Neural cell (in vitro differentiated cells): Measurements from ENCODE around the gene MAGOHB. TPM values are rescaled to one million over a fixed set of nuclear protein-coding genes. Genes with fewer than 3 reads are reported as not detected.

Experiments used
- H2AFZ ChIP-seq: fragments of 200-600, 300-800 bp; sonication (generic), shearing (Covaris generic); 2 replicates; pipeline ENCODE4 v1.6.0; 2014; ENCODE audit warnings: low read depth, mild to moderate bottlenecking, antibody characterized with exemption, low read length, moderate library complexity
- H3F3A ChIP-seq: fragments of 200-600 bp; shearing (Covaris generic); 2 replicates; pipeline ENCODE4 v1.6.1; 2016; ENCODE audit warnings: mild to moderate bottlenecking, moderate library complexity, mixed read lengths, antibody characterized with exemption, low read length; ENCODE audit not compliant: insufficient read depth, poor library complexity, severe bottlenecking
- H3K27ac ChIP-seq: fragments of 200-600, 300-800 bp; sonication (generic), shearing (Covaris generic); 2 replicates; pipeline ENCODE4 v1.5.1; 2014; ENCODE audit warnings: mild to moderate bottlenecking, low read length, moderate library complexity
- H3K27me3 ChIP-seq: fragments of 300-800, 200-600 bp; sonication (generic), shearing (Covaris generic); 2 replicates; pipeline ENCODE4 v1.6.0; 2014; ENCODE audit warnings: mild to moderate bottlenecking, low read depth, low read length, moderate library complexity; ENCODE audit not compliant: insufficient read depth
- H3K36me3 ChIP-seq: fragments of 300-800, 200-600 bp; sonication (generic), shearing (Covaris generic); 2 replicates; pipeline ENCODE4 v1.5.1; 2014; ENCODE audit warnings: mild to moderate bottlenecking, antibody characterized with exemption, low read length, moderate library complexity; ENCODE audit not compliant: insufficient read depth
- H3K4me2 ChIP-seq: fragments of 300-800, 200-600 bp; sonication (generic), shearing (Covaris generic); 2 replicates; pipeline ENCODE4 v1.6.0; 2014; ENCODE audit warnings: mild to moderate bottlenecking, low read length
- H3K4me3 ChIP-seq: fragments of 300-800, 200-600 bp; sonication (generic), shearing (Covaris generic); 2 replicates; pipeline ENCODE4 v1.5.1; 2014; ENCODE audit warnings: mild to moderate bottlenecking, low read length, moderate library complexity
- H3K79me2 ChIP-seq: fragments of 200-600 bp; shearing (Covaris generic); replicated peaks from 2 replicates; pipeline ENCODE4 v1.6.0; 2014; ENCODE audit warnings: mild to moderate bottlenecking, low read length, moderate library complexity; ENCODE audit not compliant: insufficient read depth
- H3K9ac ChIP-seq: fragments of 300-800, 200-600 bp; sonication (generic), shearing (Covaris generic); 2 replicates; pipeline ENCODE4 v1.6.1; 2016; ENCODE audit warnings: mild to moderate bottlenecking, low read length, mixed read lengths
- H3K9me2 ChIP-seq: fragments of 200-600 bp; shearing (Covaris generic); 2 replicates; pipeline ENCODE4 v1.6.1; 2016; ENCODE audit warnings: mild to moderate bottlenecking, low read length, mixed read lengths; ENCODE audit not compliant: insufficient read depth
- H3K9me3 ChIP-seq: fragments of 200-600, 300-800 bp; sonication (generic), shearing (Covaris generic); 2 replicates; pipeline ENCODE4 v1.6.1; 2016; ENCODE audit warnings: mild to moderate bottlenecking, mixed run types, low read length, moderate library complexity, mixed read lengths
- H4K20me1 ChIP-seq: fragments of 200-600 bp; shearing (Covaris generic); 2 replicates; pipeline ENCODE4 v1.6.1; 2016; ENCODE audit warnings: mild to moderate bottlenecking, mixed run types; ENCODE audit not compliant: insufficient read depth
- CTCF ChIP-seq: fragments of 450-650 bp; IDR thresholded peaks from 2 replicates; pipeline ENCODE4 v1.5.1; 2014; ENCODE audit warnings: antibody characterized with exemption, mild to moderate bottlenecking, moderate library complexity; ENCODE audit not compliant: poor library complexity, severe bottlenecking
- EP300 ChIP-seq: fragments of 450-650 bp; conservative IDR thresholded peaks from 2 replicates; pipeline ENCODE4 v1.6.1; 2014; ENCODE audit warnings: antibody characterized with exemption, mild to moderate bottlenecking, moderate library complexity; ENCODE audit not compliant: poor library complexity, severe bottlenecking
- EZH2 ChIP-seq: fragments of 200-600, 300-800 bp; shearing (Covaris generic), sonication (generic); IDR thresholded peaks from 2 replicates; pipeline ENCODE4 v1.6.1; 2014; ENCODE audit warnings: antibody characterized with exemption, low read length, borderline replicate concordance, mild to moderate bottlenecking; ENCODE audit not compliant: insufficient read depth, poor library complexity, severe bottlenecking
- MXI1 ChIP-seq: fragments of 450-650 bp; conservative IDR thresholded peaks from 2 replicates; pipeline ENCODE4 v1.6.1; 2014; ENCODE audit warnings: antibody characterized with exemption, mild to moderate bottlenecking; ENCODE audit not compliant: poor library complexity, severe bottlenecking
- POLR2AphosphoS5 ChIP-seq: IDR thresholded peaks from 2 replicates; pipeline ENCODE4 v1.6.1; 2012
- RAD21 ChIP-seq: fragments of 450-650 bp; conservative IDR thresholded peaks from 2 replicates; pipeline ENCODE4 v1.6.1; 2014; ENCODE audit warnings: antibody characterized with exemption, mild to moderate bottlenecking, moderate library complexity
- SMC3 ChIP-seq: fragments of 450-650 bp; conservative IDR thresholded peaks from 2 replicates; pipeline ENCODE4 v1.6.1; 2014; ENCODE audit warnings: antibody characterized with exemption, mild to moderate bottlenecking, moderate library complexity; ENCODE audit not compliant: poor library complexity
- TAF1 ChIP-seq: IDR thresholded peaks from 2 replicates; pipeline ENCODE4 v1.6.1; 2012; ENCODE audit warnings: low read depth
- polyA plus RNA-seq: library from polyadenylated mRNA; depleted of rRNA; stranded (reverse); fragments of >200 nt; gene quantifications from 2 replicates; pipeline ENCODE4 v1.2.3, GENCODE V29; 2014
- TF ChIP-seq, protein P1 (sequence below): IDR thresholded peaks from 2 replicates; pipeline ENCODE4 v1.6.1; 2012; ENCODE audit warnings: borderline replicate concordance

The MAGOHB gene
- polyA plus RNA-seq, 1 donor from 2014 or later, result 43.3 TPM

DNA sequence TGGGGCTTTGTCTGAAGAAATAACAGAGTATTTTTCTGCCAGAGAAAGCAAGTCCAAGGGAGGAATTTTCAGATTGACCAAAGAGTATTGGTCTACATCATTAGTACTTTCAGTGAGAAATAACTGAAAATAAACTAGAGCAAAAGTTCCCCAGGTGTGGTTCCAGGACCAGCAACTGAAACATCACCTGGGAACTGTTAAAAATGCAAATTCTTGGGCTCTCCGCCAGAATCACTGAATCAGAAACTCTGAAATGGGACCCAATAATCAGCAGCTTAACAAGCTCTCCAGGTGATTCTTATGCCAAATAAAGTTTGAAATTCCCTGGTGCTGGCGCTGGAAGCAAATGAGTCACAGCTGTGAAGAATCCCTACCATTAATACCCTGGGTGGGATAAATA, 55.6 kb downstream of the MAGOHB start:
- Histone ChIP-seq H3K4me3 (no peak overlapping the region), H3K9me3 (no peaks in the 10 kb centered on the region), H3K9me2 (no peaks in the 10 kb centered on the region), H4K20me1 (no peaks in the 10 kb centered on the region), H3K36me3 (no peaks in the 10 kb centered on the region), H3K4me2 (no peak overlapping the region), H3K27me3 (no peaks in the 10 kb centered on the region), H3F3A (no peaks in the 10 kb centered on the region), H3K79me2 (no peaks in the 10 kb centered on the region), H3K27ac (no peak overlapping the region), H2AFZ (no peak overlapping the region), H3K9ac (no peak overlapping the region)
- TF ChIP-seq, protein P1, sequence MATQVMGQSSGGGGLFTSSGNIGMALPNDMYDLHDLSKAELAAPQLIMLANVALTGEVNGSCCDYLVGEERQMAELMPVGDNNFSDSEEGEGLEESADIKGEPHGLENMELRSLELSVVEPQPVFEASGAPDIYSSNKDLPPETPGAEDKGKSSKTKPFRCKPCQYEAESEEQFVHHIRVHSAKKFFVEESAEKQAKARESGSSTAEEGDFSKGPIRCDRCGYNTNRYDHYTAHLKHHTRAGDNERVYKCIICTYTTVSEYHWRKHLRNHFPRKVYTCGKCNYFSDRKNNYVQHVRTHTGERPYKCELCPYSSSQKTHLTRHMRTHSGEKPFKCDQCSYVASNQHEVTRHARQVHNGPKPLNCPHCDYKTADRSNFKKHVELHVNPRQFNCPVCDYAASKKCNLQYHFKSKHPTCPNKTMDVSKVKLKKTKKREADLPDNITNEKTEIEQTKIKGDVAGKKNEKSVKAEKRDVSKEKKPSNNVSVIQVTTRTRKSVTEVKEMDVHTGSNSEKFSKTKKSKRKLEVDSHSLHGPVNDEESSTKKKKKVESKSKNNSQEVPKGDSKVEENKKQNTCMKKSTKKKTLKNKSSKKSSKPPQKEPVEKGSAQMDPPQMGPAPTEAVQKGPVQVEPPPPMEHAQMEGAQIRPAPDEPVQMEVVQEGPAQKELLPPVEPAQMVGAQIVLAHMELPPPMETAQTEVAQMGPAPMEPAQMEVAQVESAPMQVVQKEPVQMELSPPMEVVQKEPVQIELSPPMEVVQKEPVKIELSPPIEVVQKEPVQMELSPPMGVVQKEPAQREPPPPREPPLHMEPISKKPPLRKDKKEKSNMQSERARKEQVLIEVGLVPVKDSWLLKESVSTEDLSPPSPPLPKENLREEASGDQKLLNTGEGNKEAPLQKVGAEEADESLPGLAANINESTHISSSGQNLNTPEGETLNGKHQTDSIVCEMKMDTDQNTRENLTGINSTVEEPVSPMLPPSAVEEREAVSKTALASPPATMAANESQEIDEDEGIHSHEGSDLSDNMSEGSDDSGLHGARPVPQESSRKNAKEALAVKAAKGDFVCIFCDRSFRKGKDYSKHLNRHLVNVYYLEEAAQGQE, result no peak
- TF ChIP-seq TAF1 (no peak), EP300 (no peak), RAD21 (no peak), MXI1 (no peak), CTCF (no peak), SMC3 (no peak), EZH2 (no peak), POLR2AphosphoS5 (no peak)

- TF ChIP-seq SMC3, result no peak
- no peak for TF ChIP-seq POLR2AphosphoS5
- TF ChIP-seq, protein P1, result no peak
- TF ChIP-seq MXI1, result no peak
- no peak for TF ChIP-seq EZH2
- no peak for TF ChIP-seq CTCF
- TF ChIP-seq EP300, result no peak
- no peak for TF ChIP-seq RAD21
- no peak for TF ChIP-seq TAF1
- H3K9me2 ChIP-seq, result no peaks in the 10 kb centered on the region
- no peak overlapping the region for H2AFZ ChIP-seq
- H3K4me2 ChIP-seq, result no peak overlapping the region
- H3K9me3 ChIP-seq, result no peaks in the 10 kb centered on the region
- H3K4me3 ChIP-seq, result no peak overlapping the region
- no peaks in the 10 kb centered on the region for H3F3A ChIP-seq
- H4K20me1 ChIP-seq, result no peaks in the 10 kb centered on the region
- H3K27me3 ChIP-seq, result no peaks in the 10 kb centered on the region
- H3K36me3 ChIP-seq, result no peaks in the 10 kb centered on the region
- no peak overlapping the region for H3K9ac ChIP-seq
- H3K27ac ChIP-seq, result no peak overlapping the region
- no peaks in the 10 kb centered on the region for H3K79me2 ChIP-seq
Observed at GRCh38 chr12:10557329-10557728, 56.1 kb downstream of the MAGOHB start.
